ENCODE results near the gene TUT4.

Gene TUT4

DNA sequence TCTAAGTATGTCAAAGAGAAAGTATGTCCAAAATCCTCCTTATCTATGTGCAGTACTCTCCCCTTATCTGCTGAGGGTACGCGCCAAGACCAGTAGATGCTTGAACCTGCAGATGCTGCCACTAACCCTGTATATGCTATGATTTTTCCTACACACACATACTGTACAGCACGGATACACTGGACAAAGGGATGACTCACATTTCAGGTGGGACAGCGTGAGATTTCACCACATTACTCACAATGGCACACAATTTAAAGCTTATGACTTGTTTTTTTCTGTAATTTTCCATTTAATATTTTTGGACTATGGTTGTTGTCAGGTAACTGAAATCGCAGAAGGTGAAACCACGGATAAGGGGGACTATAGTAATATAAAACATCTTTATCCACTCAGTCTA lies 152.8 kb downstream of the TUT4 start:
- DNase-seq: no peak

DNA sequence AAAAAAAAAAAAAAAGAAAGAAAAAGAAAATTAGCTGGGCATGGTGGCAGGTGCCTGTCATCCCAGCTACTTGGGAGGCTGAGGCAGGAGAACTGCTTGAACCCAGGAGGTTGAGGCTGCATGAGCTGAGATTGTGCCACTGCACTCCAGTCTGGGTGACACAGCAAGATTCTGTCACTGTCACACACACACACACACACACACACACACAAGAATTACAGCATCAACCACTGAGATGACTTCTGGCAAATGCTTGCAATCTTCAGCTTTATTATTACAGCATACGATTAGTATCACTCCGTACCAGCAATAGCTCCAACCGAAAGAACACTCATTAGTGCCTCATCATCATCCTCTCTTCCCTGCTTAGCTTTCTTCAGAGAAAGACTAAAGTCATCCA lies 153.3 kb downstream of the TUT4 start:
- DNase-seq: no peak

DNA sequence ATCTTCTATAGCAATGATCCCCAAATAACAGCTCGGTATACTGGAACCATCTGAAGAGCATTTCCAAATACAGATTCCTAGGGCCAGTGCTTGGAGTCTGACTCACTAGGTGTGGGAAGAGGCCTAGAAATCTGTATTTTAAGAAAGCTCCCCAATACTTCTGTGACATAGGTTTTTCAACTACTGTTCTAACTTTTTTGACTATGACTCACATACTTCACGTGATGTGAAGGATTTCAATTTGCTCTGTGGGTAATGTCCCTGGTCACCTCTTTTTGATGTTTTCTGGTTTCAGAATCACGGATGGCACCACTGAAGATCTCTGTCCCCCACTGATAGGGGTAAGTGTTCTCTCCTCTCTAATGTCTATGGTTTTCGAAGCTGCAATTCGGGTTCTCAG lies 159.7 kb downstream of the TUT4 start:
- no peak for DNase-seq

- no peak for DNase-seq
These were observed 166.4 kb downstream of the TUT4 start for GRCh38 chr1:52386458-52386857.

DNA sequence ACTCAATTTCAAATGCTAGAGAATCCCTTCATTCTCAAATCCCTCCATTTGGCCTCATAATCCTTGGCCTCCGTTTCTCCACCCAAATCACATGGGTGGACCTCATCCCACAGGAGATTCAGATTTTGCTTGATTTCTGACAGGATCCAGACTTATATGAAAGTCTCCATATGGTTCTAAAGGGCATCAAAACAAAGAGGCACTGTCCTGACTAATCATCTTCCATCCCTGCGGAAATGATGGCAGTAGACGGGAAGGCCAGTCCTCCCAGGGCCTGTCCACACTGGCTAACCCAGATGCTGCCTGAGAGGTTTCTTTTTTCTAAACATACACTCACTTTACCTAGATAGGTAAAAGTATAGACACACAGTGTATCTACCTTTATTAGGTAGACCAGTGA lies 167.5 kb downstream of the TUT4 start:
- DNase-seq: no peak

Data from T-helper 9 cell (primary cell).